Fibroblast of lung (primary cell): ENCODE data around the gene SEMA4D. TPM values are rescaled to one million over a fixed set of nuclear protein-coding genes. Genes with fewer than 3 reads are reported as not detected.

Experiments used
- DNase-seq, 2 donors: peaks; one replicate each; pipeline versions ENCODE4 v3.0.0 to v3.0.0-alpha.2; 2010; ENCODE audit warnings: low read depth in 2 of 2
- H2AFZ ChIP-seq: 2 replicates; pipeline ENCODE4 v1.5.1; 2012; ENCODE audit warnings: low read length, control low read depth, inconsistent platforms
- H3K27ac ChIP-seq: 2 replicates; pipeline ENCODE4 v1.5.1; 2011; ENCODE audit warnings: low read length, control low read depth; ENCODE audit not compliant: insufficient read depth
- H3K27me3 ChIP-seq: 2 replicates; pipeline ENCODE4 v1.5.1; 2011; ENCODE audit warnings: mild to moderate bottlenecking, low read length; ENCODE audit not compliant: control insufficient read depth, insufficient read depth
- H3K36me3 ChIP-seq: 2 replicates; pipeline ENCODE4 v1.5.1; 2011; ENCODE audit warnings: low read length; ENCODE audit not compliant: control insufficient read depth, insufficient read depth
- H3K4me1 ChIP-seq: 2 replicates; pipeline ENCODE4 v1.5.1; 2011; ENCODE audit warnings: low read length; ENCODE audit not compliant: control insufficient read depth, insufficient read depth; ENCODE audit errors: extremely low read depth
- H3K4me2 ChIP-seq: 2 replicates; pipeline ENCODE4 v1.5.1; 2011; ENCODE audit warnings: low read length, control low read depth; ENCODE audit not compliant: insufficient read depth; ENCODE audit errors: extremely low read depth
- H3K4me3 ChIP-seq, 4 experiments: fragments of 200-600 bp in 1 of 4; sonication (generic) in 1 of 4; replicated peaks in 1 of 4; 2 replicates each; pipeline ENCODE4 v1.5.1; 2011 to 2016; ENCODE audit warnings: low read length in 4 of 4, low read depth in 3 of 4, mild to moderate bottlenecking in 3 of 4, control low read depth in 2 of 4, inconsistent platforms in 1 of 4, mixed read lengths in 1 of 4; ENCODE audit not compliant: insufficient read depth in 1 of 4; ENCODE audit errors: control extremely low read depth in 1 of 4
- H3K79me2 ChIP-seq: 2 replicates; pipeline ENCODE4 v1.5.1; 2012; ENCODE audit warnings: mild to moderate bottlenecking, low read length, inconsistent platforms; ENCODE audit not compliant: control insufficient read depth, insufficient read depth
- H3K9ac ChIP-seq: 2 replicates; pipeline ENCODE4 v1.5.1; 2011; ENCODE audit warnings: mild to moderate bottlenecking, low read length, control low read depth; ENCODE audit not compliant: insufficient read depth
- H3K9me3 ChIP-seq: 2 replicates; pipeline ENCODE4 v1.5.1; 2012; ENCODE audit warnings: low read depth, low read length; ENCODE audit not compliant: control insufficient read depth, insufficient read depth
- H4K20me1 ChIP-seq: 2 replicates; pipeline ENCODE4 v1.5.1; 2011; ENCODE audit warnings: low read length; ENCODE audit not compliant: control insufficient read depth, insufficient read depth; ENCODE audit errors: extremely low read depth
- EZH2 ChIP-seq: IDR thresholded peaks from 2 replicates; pipeline ENCODE4 v1.5.1; 2012; ENCODE audit warnings: low read length, control low read depth, mild to moderate bottlenecking; ENCODE audit errors: missing control alignments
- polyA plus RNA-seq, 2 donors: library from polyadenylated mRNA; depleted of rRNA in 1 of 2; stranded (reverse) in 1 of 2; unstranded in 1 of 2; fragments of >200 nt; gene quantifications; 2 replicates each; pipeline ENCODE4 v1.2.1, GENCODE V29; 2011 to 2012; ENCODE audit warnings: missing spikeins in 1 of 2
- total RNA-seq: library from RNA; depleted of rRNA; stranded (reverse); fragments of >200 nt; gene quantifications from 2 replicates; pipeline ENCODE4 v1.2.1, GENCODE V29; 2014
- TF ChIP-seq, protein P1 (sequence below), 2 donors: IDR thresholded peaks in 1 of 2; conservative IDR thresholded peaks in 1 of 2; 1 replicate in 1 of 2; 2 replicates in 1 of 2; pipeline ENCODE4 v1.5.1; 2011 to 2012; ENCODE audit warnings: low read length in 2 of 2, control low read depth in 1 of 2, inconsistent platforms in 1 of 2, low read depth in 1 of 2, mild to moderate bottlenecking in 1 of 2

Gene SEMA4D
- total and polyA plus RNA-seq, 2 donors (not counting 1 experiment from before 2014, with no cell fraction given): 0.67 to 2.6 TPM

DNA sequence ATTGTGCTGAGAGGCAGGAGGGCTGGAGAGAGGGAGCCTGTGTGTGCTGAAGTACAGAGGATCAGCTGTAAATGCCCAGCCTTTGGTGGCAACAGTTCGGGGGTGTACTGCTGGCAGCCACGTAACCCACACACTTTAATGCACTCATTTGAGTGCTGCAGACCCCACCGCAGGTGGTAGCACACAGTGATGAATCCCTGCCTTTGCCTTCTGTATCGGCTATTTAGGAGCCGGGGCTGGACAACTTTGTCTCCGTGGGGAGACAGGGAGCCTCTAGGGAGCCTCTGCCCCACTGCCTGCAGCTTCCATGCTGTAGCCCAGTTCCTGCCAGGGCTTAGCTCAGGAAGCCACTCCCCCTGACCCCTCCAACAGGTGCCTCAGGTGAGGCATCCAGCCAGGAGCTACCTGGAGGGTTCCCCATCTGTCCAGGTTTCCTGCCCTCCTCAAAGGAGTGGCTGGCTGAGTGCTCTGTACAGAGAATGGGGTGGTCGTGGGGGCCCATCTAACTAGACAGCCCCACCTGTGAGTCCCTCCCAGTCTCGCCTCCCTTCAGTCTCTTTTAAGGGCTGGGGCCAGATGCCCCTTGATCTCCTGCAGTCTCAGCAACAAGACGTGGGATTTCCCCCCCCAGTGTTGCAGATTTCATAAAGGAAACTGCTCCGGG lies 135.1 kb downstream of the SEMA4D start:
- Histone ChIP-seq H3K36me3 (peaks cover 5% of the 10 kb centered on the region), H3K27ac (no peak overlapping the region), H3K4me3 (no peak overlapping the region), H3K79me2 (no peaks in the 10 kb centered on the region), H2AFZ (no peak overlapping the region), H3K9ac (no peak overlapping the region), H3K27me3 (no peaks in the 10 kb centered on the region), H3K9me3 (no peaks in the 10 kb centered on the region), H3K4me1 (no peaks in the 10 kb centered on the region), H4K20me1 (no peaks in the 10 kb centered on the region), H3K4me2 (no peak overlapping the region)
- TF ChIP-seq EZH2: no peak
- TF ChIP-seq, protein P1, sequence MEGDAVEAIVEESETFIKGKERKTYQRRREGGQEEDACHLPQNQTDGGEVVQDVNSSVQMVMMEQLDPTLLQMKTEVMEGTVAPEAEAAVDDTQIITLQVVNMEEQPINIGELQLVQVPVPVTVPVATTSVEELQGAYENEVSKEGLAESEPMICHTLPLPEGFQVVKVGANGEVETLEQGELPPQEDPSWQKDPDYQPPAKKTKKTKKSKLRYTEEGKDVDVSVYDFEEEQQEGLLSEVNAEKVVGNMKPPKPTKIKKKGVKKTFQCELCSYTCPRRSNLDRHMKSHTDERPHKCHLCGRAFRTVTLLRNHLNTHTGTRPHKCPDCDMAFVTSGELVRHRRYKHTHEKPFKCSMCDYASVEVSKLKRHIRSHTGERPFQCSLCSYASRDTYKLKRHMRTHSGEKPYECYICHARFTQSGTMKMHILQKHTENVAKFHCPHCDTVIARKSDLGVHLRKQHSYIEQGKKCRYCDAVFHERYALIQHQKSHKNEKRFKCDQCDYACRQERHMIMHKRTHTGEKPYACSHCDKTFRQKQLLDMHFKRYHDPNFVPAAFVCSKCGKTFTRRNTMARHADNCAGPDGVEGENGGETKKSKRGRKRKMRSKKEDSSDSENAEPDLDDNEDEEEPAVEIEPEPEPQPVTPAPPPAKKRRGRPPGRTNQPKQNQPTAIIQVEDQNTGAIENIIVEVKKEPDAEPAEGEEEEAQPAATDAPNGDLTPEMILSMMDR (conservative IDR thresholded peaks at IDR 0.05 in 1 of 2, IDR thresholded peaks at IDR 0.05 in 1 of 2; ENCODE audit: low read depth in 1 of 2, low read length in 2 of 2): no peak
- DNase-seq: no peak

DNA sequence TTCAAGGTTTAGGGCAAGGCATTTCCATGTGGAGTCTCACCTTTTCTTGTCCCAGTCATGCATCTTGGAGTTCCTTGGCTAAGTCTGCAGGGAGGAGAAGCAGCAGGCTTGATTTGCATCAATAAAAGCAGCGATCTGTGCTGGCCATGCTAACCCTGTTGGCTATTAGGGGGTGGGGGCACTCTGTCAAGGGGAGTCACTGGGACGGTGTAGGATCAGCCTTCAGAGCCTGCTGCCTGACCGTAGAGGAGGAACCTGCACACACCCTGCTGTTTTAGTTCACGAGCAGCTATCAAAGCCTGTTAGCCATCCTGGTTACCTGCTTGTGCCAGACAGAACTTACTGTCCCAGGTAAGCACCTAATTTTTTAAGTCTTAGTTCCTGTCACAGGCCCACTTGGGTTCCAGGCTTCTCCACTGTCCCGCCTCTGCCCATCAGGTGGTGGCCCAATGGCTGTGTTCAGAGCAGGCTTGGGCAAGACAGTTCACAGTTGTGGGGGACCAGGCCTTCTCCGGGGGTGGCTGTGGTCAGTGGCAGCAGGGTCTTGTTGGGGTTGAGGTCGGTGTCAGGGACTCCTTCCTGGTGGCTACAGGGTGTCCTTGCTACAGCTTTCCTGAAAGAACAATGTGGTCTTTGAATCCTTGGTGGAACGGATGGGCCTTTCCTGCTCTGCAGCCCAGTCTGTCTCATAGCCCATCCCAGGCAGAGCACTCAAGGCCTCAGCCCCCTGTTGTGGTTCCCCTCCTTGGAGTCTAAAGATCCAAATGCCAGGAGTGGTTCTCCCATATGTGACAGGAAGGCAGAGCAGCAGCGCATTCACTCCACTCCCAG lies 135.9 kb downstream of the SEMA4D start:
- H3K27ac ChIP-seq: no peak overlapping the region
- no peak overlapping the region for H3K4me2 ChIP-seq
- H4K20me1 ChIP-seq: no peaks in the 10 kb centered on the region
- TF ChIP-seq, protein P1 (conservative IDR thresholded peaks at IDR 0.05 in 1 of 2, IDR thresholded peaks at IDR 0.05 in 1 of 2; ENCODE audit: low read depth in 1 of 2, low read length in 2 of 2): no peak
- TF ChIP-seq EZH2: no peak
- H3K9ac ChIP-seq: no peak overlapping the region
- H3K9me3 ChIP-seq: no peaks in the 10 kb centered on the region
- no peak for DNase-seq
- H3K4me1 ChIP-seq: no peaks in the 10 kb centered on the region
- H3K4me3 ChIP-seq: no peak overlapping the region
- no peaks in the 10 kb centered on the region for H3K27me3 ChIP-seq
- H3K36me3 ChIP-seq: peaks cover 5% of the 10 kb centered on the region
- H3K79me2 ChIP-seq: no peaks in the 10 kb centered on the region
- H2AFZ ChIP-seq: no peak overlapping the region

DNA sequence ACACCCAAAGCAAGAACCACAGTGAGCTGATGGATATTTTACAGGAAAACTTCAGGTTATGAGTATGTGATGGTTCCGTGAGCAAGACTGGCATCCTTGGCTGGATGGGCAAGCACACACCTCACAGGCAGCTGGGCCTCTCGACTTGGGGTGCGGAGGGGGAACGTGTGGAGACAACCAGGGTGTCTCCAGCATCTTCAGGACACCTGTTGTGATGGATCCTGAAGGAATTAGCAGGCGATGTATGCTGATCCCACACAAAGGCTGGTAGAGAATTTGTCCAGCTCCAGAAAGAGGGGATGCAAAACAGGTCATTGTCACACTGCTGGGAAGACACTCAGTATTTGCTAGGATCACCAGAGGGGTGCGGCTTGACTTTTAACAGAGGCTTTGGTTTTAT lies 136.9 kb downstream of the SEMA4D start:
- H3K4me3 ChIP-seq: no peak overlapping the region
- H3K9ac ChIP-seq: no peak overlapping the region
- no peak overlapping the region for H3K4me2 ChIP-seq
- H2AFZ ChIP-seq: no peak overlapping the region
- H3K27ac ChIP-seq: no peak overlapping the region
- H3K79me2 ChIP-seq: no peaks in the 10 kb centered on the region
- H3K27me3 ChIP-seq: no peaks in the 10 kb centered on the region
- H3K36me3 ChIP-seq: peaks cover 6% of the 10 kb centered on the region
- H3K4me1 ChIP-seq: no peaks in the 10 kb centered on the region
- TF ChIP-seq, protein P1 (conservative IDR thresholded peaks at IDR 0.05 in 1 of 2, IDR thresholded peaks at IDR 0.05 in 1 of 2; ENCODE audit: low read depth in 1 of 2, low read length in 2 of 2): no peak
- TF ChIP-seq EZH2: no peak
- no peak for DNase-seq
- no peaks in the 10 kb centered on the region for H3K9me3 ChIP-seq
- H4K20me1 ChIP-seq: no peaks in the 10 kb centered on the region
